Muscle of leg (tissue), 11 donors: Measurements from ENCODE around the gene TBC1D22A. TPM values are rescaled to one million over a fixed set of nuclear protein-coding genes. Genes with fewer than 3 reads are reported as not detected.

ENCODE experiments used
- DNase-seq: peaks from one replicate; pipeline ENCODE4 v3.0.0; 2013
- H3K27ac ChIP-seq: one replicate; pipeline ENCODE4 v1.5.1; 2013; ENCODE audit warnings: mild to moderate bottlenecking, low read length, control low read depth
- H3K27me3 ChIP-seq: one replicate; pipeline ENCODE4 v1.6.1; 2013; ENCODE audit warnings: low read length; ENCODE audit not compliant: control insufficient read depth, insufficient read depth
- H3K36me3 ChIP-seq: one replicate; pipeline ENCODE4 v1.6.1; 2013; ENCODE audit warnings: low read length; ENCODE audit not compliant: control insufficient read depth, insufficient read depth
- H3K4me1 ChIP-seq: one replicate; pipeline ENCODE4 v1.6.1; 2013; ENCODE audit warnings: low read length; ENCODE audit not compliant: control insufficient read depth, insufficient read depth
- H3K4me3 ChIP-seq: one replicate; pipeline ENCODE4 v1.5.1; 2013; ENCODE audit warnings: low read length, control low read depth
- H3K9me3 ChIP-seq: replicated peaks from 2 replicates; pipeline ENCODE4 v1.6.1; 2013; ENCODE audit warnings: low read depth, low read length; ENCODE audit not compliant: control insufficient read depth
- WGBS: methylation state at CpG from one replicate; pipeline ENCODE4 v1.1.5; 2013; ENCODE audit warnings: missing lambda C conversion rate; ENCODE audit not compliant: insufficient coverage; 5-methylcytosine and 5-hydroxymethylcytosine counted together
- polyA plus RNA-seq, 8 donors: library from polyadenylated mRNA; unstranded; fragments of 120-200 nt; gene quantifications; one replicate each; pipeline versions ENCODE4 v1.2.1 to v1.2.3, GENCODE V29; 2013; ENCODE audit warnings: inconsistent platforms in 1 of 8, low replicate concordance in 1 of 8; ENCODE audit not compliant: insufficient read length in 8 of 8, insufficient read depth in 1 of 8
- total RNA-seq: library from RNA; stranded (reverse); fragments of 120-200 nt; gene quantifications from one replicate; pipeline ENCODE4 v1.2.4, GENCODE V29; 2013

The TBC1D22A gene
- total and polyA plus RNA-seq, 9 donors = 8.0 to 16.9 (median 15.6) TPM

DNA sequence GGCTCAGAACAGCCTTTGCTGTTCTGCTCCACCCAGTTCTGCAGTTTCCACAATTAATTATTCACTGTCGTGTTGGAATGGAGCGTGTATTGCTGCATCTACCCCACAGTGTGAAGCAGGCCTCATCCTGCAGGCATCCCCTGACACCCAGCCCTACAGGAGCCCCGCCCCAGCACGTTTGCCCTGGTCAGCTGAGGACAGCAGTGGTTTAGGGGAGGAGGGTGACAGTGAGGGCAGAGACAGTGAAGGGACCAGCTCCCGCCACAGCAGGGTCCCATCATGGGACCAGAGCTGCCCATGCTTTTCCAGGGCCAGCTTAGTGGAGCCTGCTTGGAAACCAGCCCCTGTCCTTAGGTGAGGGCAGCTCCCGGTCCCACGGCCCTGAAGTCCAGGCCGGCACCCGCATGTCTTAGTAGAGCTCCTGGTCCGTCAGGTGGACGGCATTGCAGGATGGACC, 273.0 kb downstream of the TBC1D22A start:
- WGBS = 88% methylated on average over 7 of the region's 11 CpGs
- Histone ChIP-seq H3K4me3 (no peak overlapping the region), H3K27me3 (no peaks in the 10 kb centered on the region), H3K9me3 (no peaks in the 10 kb centered on the region), H3K36me3 (no peaks in the 10 kb centered on the region), H3K4me1 (no peaks in the 10 kb centered on the region), H3K27ac (no peak overlapping the region)
- no peak for DNase-seq

- H3K27ac ChIP-seq = no peak overlapping the region
- H3K4me3 ChIP-seq = no peak overlapping the region
- 78% methylated on average over 9 of the region's 10 CpGs for WGBS
- H3K36me3 ChIP-seq = no peaks in the 10 kb centered on the region
- no peaks in the 10 kb centered on the region for H3K4me1 ChIP-seq
- no peak for DNase-seq
- H3K9me3 ChIP-seq = no peaks in the 10 kb centered on the region
- no peaks in the 10 kb centered on the region for H3K27me3 ChIP-seq
These were observed 273.9 kb downstream of the TBC1D22A start for GRCh38 chr22:47036352-47036751.

- no peaks in the 10 kb centered on the region for H3K27me3 ChIP-seq
- DNase-seq = no peak
- 94% methylated on average over 17 of the region's 20 CpGs for WGBS
- H3K4me1 ChIP-seq = no peaks in the 10 kb centered on the region
- no peak overlapping the region for H3K4me3 ChIP-seq
- H3K27ac ChIP-seq = no peak overlapping the region
- H3K9me3 ChIP-seq = no peaks in the 10 kb centered on the region
- no peaks in the 10 kb centered on the region for H3K36me3 ChIP-seq
These were observed 274.6 kb downstream of the TBC1D22A start for GRCh38 chr22:47036936-47037485.

- no peaks in the 10 kb centered on the region for H3K36me3 ChIP-seq
- H3K9me3 ChIP-seq = no peaks in the 10 kb centered on the region
- H3K27me3 ChIP-seq = no peaks in the 10 kb centered on the region
- DNase-seq = no peak
- no peak overlapping the region for H3K27ac ChIP-seq
- whole genome bisulfite sequencing = 85% methylated on average over 14 of the region's 18 CpGs
- no peak overlapping the region for H3K4me3 ChIP-seq
- peaks cover 2% of the 10 kb centered on the region for H3K4me1 ChIP-seq
These were observed 275.9 kb downstream of the TBC1D22A start for GRCh38 chr22:47038206-47038835.

DNA sequence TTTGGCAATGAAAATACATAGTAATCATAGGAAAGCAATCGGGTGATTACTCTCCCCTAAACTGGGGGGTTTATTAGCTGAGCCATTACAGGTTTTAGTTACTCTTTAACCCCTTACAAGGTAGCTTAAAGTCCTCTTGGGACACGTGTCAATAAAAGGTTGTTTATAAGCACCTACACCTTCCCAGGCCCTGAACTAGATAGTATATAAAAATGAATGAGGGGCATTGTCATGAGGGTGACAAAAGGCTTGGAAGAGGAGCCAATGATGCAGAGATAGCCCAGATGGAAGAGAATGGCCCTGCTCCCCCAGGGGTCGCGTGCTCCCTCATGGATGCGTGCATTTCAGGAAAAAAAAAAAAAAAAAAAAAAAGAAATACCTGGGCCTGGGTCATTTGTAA, 276.9 kb downstream of the TBC1D22A start:
- H3K4me3 ChIP-seq = no peak overlapping the region
- H3K27me3 ChIP-seq = no peaks in the 10 kb centered on the region
- no peaks in the 10 kb centered on the region for H3K9me3 ChIP-seq
- H3K4me1 ChIP-seq = peaks cover 12% of the 10 kb centered on the region
- H3K27ac ChIP-seq = no peak overlapping the region
- 83% methylated on average over 3 of the region's 5 CpGs for WGBS
- no peak for DNase-seq
- H3K36me3 ChIP-seq = no peaks in the 10 kb centered on the region

GRCh38 chr22:47040486-47041270, 278.2 kb downstream of the TBC1D22A start:
- H3K27ac ChIP-seq = no peak overlapping the region
- WGBS = 66% methylated on average over 15 of the region's 25 CpGs

DNA sequence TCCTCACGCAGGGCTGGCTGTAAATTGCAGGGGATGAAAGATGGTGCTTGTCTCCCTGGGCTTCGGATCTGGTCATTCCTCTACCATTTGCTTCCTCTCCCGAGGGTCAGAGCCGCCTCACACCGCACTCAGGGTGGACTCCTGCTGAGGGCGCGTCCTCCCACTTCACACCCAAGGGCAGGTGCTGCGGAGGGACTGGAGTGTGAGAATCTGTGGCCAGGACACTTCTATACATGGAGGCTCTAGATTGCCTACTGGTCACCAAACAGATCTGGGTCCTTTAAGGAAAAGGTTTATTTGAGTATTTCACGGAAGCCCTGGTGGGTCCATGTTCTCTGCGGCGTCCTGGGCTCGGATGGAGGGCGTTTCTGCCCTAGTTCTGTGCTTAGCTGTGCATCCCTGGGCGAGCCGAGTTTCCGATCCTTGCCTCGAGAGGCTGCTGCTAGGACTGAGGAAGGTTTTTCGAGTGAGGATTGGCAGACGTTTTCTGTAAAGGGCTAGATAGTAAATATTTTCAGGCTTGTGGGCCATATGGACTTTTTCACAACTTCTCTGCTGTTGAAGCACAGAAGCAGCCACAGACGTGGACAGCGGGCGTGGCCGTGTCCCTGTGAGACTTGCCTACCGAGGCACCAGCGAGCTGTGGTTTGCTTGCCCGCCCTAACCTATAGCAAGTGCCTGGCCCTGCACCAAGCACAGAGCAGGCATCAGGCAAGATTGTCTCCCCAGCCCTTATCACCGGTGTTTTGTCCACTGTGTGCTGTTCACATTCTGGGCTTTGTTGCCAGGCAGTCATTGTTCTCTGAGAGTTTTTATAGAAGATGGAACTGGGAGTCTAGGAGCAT, 279.0 kb downstream of the TBC1D22A start:
- Histone ChIP-seq H3K27ac (no peak overlapping the region), H3K36me3 (no peaks in the 10 kb centered on the region), H3K4me3 (no peak overlapping the region), H3K9me3 (no peaks in the 10 kb centered on the region), H3K4me1 (peaks cover 14% of the 10 kb centered on the region), H3K27me3 (no peaks in the 10 kb centered on the region)
- no peak for DNase-seq
- 83% methylated on average over 12 of the region's 27 CpGs for WGBS

More at GRCh38 chr22:47040486-47041270, 278.2 kb downstream of the TBC1D22A start:
- Histone ChIP-seq H3K4me3 (no peak overlapping the region), H3K27me3 (no peaks in the 10 kb centered on the region), H3K9me3 (no peaks in the 10 kb centered on the region), H3K36me3 (no peaks in the 10 kb centered on the region), H3K4me1 (peaks cover 14% of the 10 kb centered on the region)
- DNase-seq = no peak

DNA sequence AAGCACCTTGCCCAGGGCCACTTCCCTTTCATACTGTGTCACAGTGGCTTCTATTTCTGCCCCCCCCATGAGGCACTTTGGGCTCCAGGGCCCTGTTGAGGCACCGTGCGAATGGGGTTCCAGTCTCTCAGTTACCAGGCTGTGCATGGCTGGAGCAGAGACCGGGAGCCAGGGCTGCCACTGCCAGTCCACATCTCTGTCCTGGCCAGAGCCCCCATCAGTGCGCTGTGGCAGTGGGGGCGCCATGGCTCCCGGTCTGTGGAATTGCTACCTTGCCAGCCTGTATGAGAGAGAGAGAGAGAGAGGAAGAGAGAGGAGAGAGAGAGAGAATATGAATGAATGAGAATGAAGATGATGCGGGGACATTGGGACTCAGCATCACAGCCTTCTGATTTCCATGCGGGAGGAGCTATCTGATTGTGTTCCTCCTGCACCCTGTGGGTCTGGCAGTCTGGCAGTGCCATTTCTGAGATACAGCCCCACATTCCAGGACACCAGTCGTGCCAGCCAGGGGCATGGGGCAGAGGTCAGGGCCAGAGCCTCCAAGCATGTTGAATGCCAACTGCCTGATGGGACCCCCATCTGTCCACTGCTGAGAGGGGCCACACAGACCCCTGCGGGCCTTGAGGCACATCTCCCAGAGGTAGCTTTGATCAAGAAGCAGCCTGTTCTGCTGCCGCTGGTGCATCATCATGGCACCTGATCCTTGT, 279.8 kb downstream of the TBC1D22A start:
- DNase-seq = no peak
- WGBS = 94% methylated on average over 7 of the region's 11 CpGs
- no peak overlapping the region for H3K27ac ChIP-seq

DNA sequence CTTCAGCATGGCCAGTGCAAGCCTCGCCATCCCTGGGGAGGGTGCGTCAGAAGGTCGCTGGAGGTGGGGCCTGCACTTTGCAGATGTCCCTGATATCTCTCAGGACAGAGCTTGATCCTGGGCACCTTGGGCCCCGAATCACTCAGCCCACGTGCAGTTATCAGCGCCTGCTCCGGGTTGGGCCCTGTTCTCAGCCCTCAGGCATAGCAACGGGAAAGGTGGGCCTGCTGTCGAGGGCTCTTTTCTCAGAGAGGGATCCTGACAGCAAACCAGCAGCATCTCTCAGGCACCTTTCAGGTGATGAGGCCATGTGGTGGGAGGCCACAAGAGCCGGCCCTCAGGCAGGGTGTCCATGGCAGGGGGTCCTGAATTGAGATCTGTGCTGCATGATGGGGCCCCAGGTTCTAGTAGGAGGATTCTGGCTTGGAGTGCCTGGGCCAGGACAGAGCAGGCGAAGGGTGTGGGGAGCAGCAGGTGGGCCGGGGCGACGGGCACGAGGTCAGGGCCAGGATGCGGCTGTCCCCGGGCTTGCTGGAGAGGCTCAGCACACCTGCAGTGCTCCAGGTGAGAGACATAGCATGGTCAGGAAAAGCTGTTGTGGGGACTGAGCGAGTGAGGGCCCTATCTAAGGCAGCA, 280.5 kb downstream of the TBC1D22A start:
- Histone ChIP-seq H3K27ac (no peak overlapping the region), H3K4me1 (peaks cover 14% of the 10 kb centered on the region), H3K9me3 (no peaks in the 10 kb centered on the region), H3K4me3 (no peak overlapping the region), H3K36me3 (no peaks in the 10 kb centered on the region), H3K27me3 (no peaks in the 10 kb centered on the region)
- DNase-seq = no peak
- WGBS = 87% methylated on average over 15 of the region's 18 CpGs

More for the DNA sequence above, 279.8 kb downstream of the TBC1D22A start:
- no peaks in the 10 kb centered on the region for H3K9me3 ChIP-seq
- no peaks in the 10 kb centered on the region for H3K27me3 ChIP-seq
- H3K36me3 ChIP-seq = no peaks in the 10 kb centered on the region
- H3K4me1 ChIP-seq = peaks cover 14% of the 10 kb centered on the region
- no peak overlapping the region for H3K4me3 ChIP-seq
